GM18858 (cell line): ENCODE measurements around the gene CACNA1D.
"Not testable (repeated sequence)": the region's sequence is repeated elsewhere in the genome, so short reads cannot be mapped to it uniquely, and the experiment has no call there.

Experiments used
- ATAC-seq: cut with Tn5 transposase; IDR thresholded peaks from one replicate; pipeline ENCODE4 v1.9.1; 2021; ENCODE audit not compliant: unreplicated experiment

The CACNA1D gene

GRCh38 chr3:53650424-53650823 is 156.0 kb downstream of the CACNA1D start:
- ATAC-seq, result peak; percentile 75

GRCh38 chr3:53650928-53651661 is 156.7 kb downstream of the CACNA1D start:
- ATAC-seq, result no peak

- ATAC-seq, result no peak
These were observed 157.5 kb downstream of the CACNA1D start for GRCh38 chr3:53651927-53652326.

- no peak for ATAC-seq
These were observed 163.2 kb downstream of the CACNA1D start for GRCh38 chr3:53657651-53658050.

GRCh38 chr3:53658613-53659193 is 164.3 kb downstream of the CACNA1D start:
- no peak for ATAC-seq

GRCh38 chr3:53659996-53660395 is 165.6 kb downstream of the CACNA1D start:
- no peak for ATAC-seq

- ATAC-seq, result no peak
These were observed 167.1 kb downstream of the CACNA1D start for GRCh38 chr3:53661480-53661879.

- not testable (repeated sequence) for ATAC-seq
These were observed 170.4 kb downstream of the CACNA1D start for GRCh38 chr3:53664812-53665211.

GRCh38 chr3:53665608-53666425 is 171.4 kb downstream of the CACNA1D start:
- ATAC-seq, result no peak

- ATAC-seq, result no peak
These were observed 174.5 kb downstream of the CACNA1D start for GRCh38 chr3:53668872-53669271.

- no peak for ATAC-seq
These were observed 176.3 kb downstream of the CACNA1D start for GRCh38 chr3:53670721-53671120.

GRCh38 chr3:53671192-53671960 is 177.0 kb downstream of the CACNA1D start:
- ATAC-seq, result no peak

- ATAC-seq, result no peak
These were observed 177.5 kb downstream of the CACNA1D start for GRCh38 chr3:53671961-53672299.

- ATAC-seq, result no peak
These were observed 178.6 kb downstream of the CACNA1D start for GRCh38 chr3:53672981-53673380.

- ATAC-seq, result no peak
These were observed 179.4 kb downstream of the CACNA1D start for GRCh38 chr3:53673722-53674350.

GRCh38 chr3:53674582-53674981 is 180.2 kb downstream of the CACNA1D start:
- ATAC-seq, result no peak

- ATAC-seq, result no peak
These were observed 180.7 kb downstream of the CACNA1D start for GRCh38 chr3:53675022-53675697.

GRCh38 chr3:53675942-53676341 is 181.5 kb downstream of the CACNA1D start:
- ATAC-seq, result no peak

- ATAC-seq, result no peak
These were observed 183.0 kb downstream of the CACNA1D start for GRCh38 chr3:53677413-53677812.

- no peak for ATAC-seq
These were observed 185.6 kb downstream of the CACNA1D start for GRCh38 chr3:53680028-53680427.
